GM10847 (cell line): ENCODE measurements around the gene SMIM3.

ENCODE experiments used
- POLR2A ChIP-seq: IDR thresholded peaks from 2 replicates; pipeline ENCODE4 v1.6.1; 2011; ENCODE audit not compliant: insufficient read length; ENCODE audit errors: extremely low read depth

SMIM3 gene

GRCh38 chr5:150762211-150762610 is 16.3 kb upstream of the SMIM3 start:
- TF ChIP-seq POLR2A = no peak

DNA sequence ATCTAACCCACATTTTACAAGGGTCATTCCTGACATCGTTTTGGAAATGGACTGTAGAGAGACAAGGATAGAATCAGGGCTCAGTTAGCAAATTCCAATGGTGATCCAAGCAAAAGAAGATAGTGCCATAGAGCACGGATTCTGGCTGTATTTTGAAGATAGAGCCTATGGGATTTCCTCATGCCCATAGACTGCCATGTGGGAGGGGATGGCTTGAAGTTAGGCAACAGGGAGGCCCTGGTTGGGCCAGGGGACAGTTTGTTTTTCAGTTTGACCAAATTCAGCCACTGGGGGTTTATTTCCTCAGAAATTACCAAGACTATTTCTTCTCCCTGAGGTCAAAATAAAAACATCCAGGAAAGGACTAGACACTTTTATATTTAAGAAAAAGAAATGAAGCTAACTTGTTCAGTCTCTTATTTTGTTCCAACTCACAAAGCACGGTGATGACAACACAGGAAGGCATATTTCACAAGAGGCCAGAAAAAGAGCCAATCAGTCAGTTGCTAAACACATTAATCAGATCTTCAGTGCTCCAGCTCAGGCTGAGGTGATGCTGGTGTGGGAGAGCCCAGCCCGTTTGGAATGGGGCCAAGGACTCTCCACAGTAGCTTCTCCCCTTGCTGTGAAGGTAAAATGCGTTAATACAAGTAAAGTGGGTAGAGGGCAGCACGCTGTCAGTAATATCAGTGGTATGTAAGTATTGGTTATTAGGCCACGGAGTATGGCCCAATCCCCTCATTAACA is 15.4 kb upstream of the SMIM3 start:
- no peak for TF ChIP-seq POLR2A

DNA sequence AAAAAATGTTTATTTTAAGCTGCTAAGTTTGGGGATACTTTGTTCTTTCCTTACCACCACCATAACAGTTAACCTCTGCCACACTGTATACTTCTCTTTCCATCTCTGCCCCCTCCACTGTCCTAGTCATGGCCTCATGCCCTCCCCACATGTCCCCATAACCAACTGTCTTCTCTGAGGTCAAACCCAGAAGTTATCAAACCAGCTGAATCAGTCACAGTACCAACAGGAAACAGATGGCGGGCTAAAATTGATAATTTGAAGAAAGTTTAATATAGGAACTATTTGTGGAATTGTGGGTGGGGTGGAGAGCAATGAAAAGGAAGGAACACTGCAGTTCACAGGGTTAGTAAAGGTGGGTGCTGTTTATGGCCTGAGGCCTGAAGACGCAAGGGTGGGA is 14.0 kb upstream of the SMIM3 start:
- no peak for TF ChIP-seq POLR2A

GRCh38 chr5:150765011-150765798 is 13.4 kb upstream of the SMIM3 start:
- TF ChIP-seq POLR2A = no peak

DNA sequence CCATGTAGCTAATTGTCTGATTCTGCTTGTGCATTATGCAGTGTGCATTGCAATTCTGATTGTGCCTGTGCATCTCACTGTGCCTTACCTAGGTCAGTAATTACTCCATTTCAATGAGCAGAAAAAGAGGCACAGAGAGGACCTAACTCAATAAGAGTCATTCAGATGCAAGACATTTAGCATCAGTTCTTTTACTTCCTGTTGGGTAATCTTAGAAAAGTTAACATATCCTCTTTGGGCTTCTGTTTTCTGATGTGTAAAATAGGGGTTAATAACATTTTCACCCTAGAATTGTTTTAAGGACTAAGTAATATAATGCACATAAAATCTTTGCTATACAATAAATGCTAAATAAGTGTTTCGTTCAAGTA is 12.8 kb upstream of the SMIM3 start:
- no peak for TF ChIP-seq POLR2A

GRCh38 chr5:150766251-150766650 is 12.3 kb upstream of the SMIM3 start:
- no peak for TF ChIP-seq POLR2A

GRCh38 chr5:150771034-150771795 is 7.3 kb upstream of the SMIM3 start:
- TF ChIP-seq POLR2A = no peak

DNA sequence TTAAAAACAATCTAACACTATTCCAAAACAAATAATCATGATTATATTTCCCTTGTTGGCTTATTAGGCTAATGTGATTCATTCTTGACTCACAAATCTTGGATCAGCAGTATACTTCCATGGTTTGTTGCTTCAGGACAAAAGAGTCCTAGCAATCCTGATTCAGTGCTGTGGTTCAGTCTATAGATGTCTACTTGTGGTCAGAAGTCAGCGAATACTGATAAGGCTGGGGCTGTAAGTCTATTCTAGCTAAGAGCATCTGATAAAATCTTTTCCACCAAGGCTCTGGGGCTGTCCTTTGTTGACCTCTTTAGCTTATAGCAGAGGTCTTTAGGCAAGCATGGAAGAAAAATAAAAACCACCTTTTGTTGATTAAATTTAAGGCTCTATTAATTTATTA is 4.4 kb upstream of the SMIM3 start:
- TF ChIP-seq POLR2A = no peak

GRCh38 chr5:150777685-150778084 is 872 bp upstream of the SMIM3 start:
- no peak for TF ChIP-seq POLR2A

DNA sequence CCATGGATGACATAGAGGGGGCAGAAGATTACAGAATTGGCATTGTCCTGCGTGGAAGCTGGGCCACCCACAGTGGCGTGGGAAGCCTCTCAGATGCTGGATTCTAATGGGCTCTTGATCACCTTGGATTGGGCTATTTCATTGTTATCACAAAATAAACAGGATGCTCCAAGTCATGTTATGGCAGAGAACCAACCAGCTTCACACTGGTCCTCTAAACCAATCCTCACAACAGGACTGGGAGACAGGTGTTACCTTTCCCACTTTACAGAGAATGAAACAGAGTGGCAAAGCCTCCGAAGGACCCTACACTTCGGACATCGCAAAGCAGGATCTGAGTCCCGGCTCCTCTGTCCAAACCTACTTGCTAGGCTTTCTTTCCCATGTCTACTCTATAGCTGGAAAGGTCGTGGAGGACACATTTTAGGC is 455 bp upstream of the SMIM3 start:
- no peak for TF ChIP-seq POLR2A

DNA sequence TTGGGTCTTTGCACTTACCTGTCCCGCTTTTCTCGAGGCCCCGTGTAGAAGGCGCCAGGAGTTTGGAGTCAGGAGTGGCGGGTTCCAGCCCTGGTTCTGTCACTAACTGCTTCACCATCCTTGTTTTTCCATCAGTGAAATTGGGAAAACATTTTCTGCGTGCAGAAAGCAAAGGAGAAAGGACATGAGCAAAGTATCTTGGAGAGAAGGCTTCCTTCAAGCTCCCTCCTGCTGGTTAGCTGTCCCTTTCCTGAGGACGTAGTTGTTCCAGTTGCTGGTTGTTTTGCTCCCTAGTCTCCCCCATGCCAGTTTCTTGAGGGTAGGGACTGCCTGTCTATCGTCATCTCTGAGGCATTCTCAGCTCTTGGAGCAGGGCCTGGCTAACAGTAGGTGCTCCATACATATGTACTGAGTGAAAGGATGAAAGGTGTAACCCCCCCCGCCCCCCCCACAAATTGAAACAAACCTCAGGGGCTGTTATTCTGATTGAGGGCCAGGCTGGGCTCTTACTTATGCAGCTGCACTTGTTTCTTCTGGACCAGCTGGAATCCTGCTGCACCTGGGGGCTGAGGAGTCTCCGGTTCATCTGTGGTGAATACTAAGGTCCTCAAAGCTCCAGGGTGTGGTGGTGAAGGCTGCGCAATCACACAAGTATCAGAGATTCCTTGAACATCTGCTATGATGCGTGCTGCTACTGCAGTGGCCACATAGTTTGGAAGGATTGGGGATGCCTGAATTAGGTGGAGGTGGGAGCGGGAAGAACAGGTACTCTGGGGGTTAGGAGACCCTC is 1.0 kb downstream of the SMIM3 start:
- no peak for TF ChIP-seq POLR2A

DNA sequence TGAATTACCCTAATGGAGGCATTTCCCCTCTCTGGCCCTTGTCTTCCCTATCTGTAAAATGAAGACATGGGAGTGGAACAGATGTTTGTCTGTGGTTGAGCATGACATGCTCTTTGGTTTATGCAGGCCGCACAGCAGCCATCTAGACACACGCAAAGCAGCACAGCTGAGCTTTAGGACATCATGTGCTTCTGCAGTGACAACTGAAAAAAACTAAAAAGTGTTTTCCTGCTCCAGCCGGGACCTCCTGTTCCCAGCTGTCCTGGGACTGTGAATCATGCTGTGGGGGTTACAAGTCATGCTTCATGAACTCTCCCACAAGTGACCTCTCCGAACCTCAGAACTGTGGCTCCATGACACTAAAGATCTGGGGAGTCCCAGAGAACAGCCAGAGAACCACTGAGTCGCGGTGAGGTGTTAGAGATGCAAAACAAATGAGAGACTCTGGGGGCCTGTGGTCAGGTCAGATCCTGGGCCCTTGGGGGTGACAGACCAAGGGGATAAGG is 1.7 kb downstream of the SMIM3 start:
- TF ChIP-seq POLR2A = no peak

GRCh38 chr5:150780816-150781221 is 2.3 kb downstream of the SMIM3 start:
- no peak for TF ChIP-seq POLR2A

GRCh38 chr5:150781706-150782614 is 3.4 kb downstream of the SMIM3 start:
- TF ChIP-seq POLR2A = no peak
